GM06990 (cell line): ENCODE results near the gene ABCB6.

Experiments
- DNase-seq: peaks from one replicate; pipeline ENCODE4 v3.0.0-alpha.2; 2011; ENCODE audit not compliant: insufficient read length; ENCODE audit errors: extremely low read depth
- H3K27me3 ChIP-seq: replicated peaks from 2 replicates; pipeline ENCODE4 v1.6.0; 2011; ENCODE audit warnings: low read length; ENCODE audit not compliant: control insufficient read depth, insufficient read depth
- H3K36me3 ChIP-seq: 2 replicates; pipeline ENCODE4 v1.5.1; 2011; ENCODE audit warnings: low read length; ENCODE audit not compliant: control insufficient read depth, insufficient read depth
- H3K4me3 ChIP-seq: replicated peaks from 2 replicates; pipeline ENCODE4 v1.5.1; 2011; ENCODE audit warnings: low read depth, mild to moderate bottlenecking, control low read depth, low read length
- CTCF ChIP-seq: IDR thresholded peaks from 2 replicates; pipeline ENCODE4 v1.5.1; 2011; ENCODE audit warnings: low read length, control low read depth, mild to moderate bottlenecking, inconsistent platforms; ENCODE audit not compliant: insufficient read depth, poor library complexity, severe bottlenecking

Gene ABCB6

GRCh38 chr2:219213486-219214071 is 5.2 kb downstream of the ABCB6 start:
- no peak for TF ChIP-seq CTCF
- Histone ChIP-seq H3K27me3 (no peaks in the 10 kb centered on the region), H3K36me3 (peaks cover 15% of the 10 kb centered on the region)

GRCh38 chr2:219213026-219213415 is 5.7 kb downstream of the ABCB6 start:
- Histone ChIP-seq H3K4me3 (no peak overlapping the region), H3K36me3 (peaks cover 17% of the 10 kb centered on the region), H3K27me3 (no peaks in the 10 kb centered on the region)
- no peak for DNase-seq
- no peak for TF ChIP-seq CTCF

More at GRCh38 chr2:219213486-219214071, 5.2 kb downstream of the ABCB6 start:
- DNase-seq: no peak
- no peak overlapping the region for H3K4me3 ChIP-seq

- Histone ChIP-seq H3K36me3 (peaks cover 15% of the 10 kb centered on the region), H3K4me3 (no peak overlapping the region), H3K27me3 (no peaks in the 10 kb centered on the region)
- no peak for DNase-seq
- TF ChIP-seq CTCF: no peak
These were observed 7.8 kb downstream of the ABCB6 start for GRCh38 chr2:219210886-219211362.

- H3K4me3 ChIP-seq: no peak overlapping the region
- peaks cover 15% of the 10 kb centered on the region for H3K36me3 ChIP-seq
- TF ChIP-seq CTCF: no peak
- no peaks in the 10 kb centered on the region for H3K27me3 ChIP-seq
- DNase-seq: no peak
These were observed 8.4 kb downstream of the ABCB6 start for GRCh38 chr2:219210196-219210885.

- Histone ChIP-seq H3K27me3 (no peaks in the 10 kb centered on the region), H3K4me3 (no peak overlapping the region), H3K36me3 (peaks cover 15% of the 10 kb centered on the region)
- DNase-seq: no peak
- TF ChIP-seq CTCF: no peak
These were observed 9.2 kb downstream of the ABCB6 start for GRCh38 chr2:219209236-219210195.
